Keratinocyte (primary cell): Measurements from ENCODE around the gene ZIC2.

Experiments used
- EZH2 ChIP-seq: IDR thresholded peaks from one replicate; pipeline ENCODE4 v1.6.1; 2012; ENCODE audit warnings: inconsistent platforms, mild to moderate bottlenecking, low read length, moderate library complexity
- TF ChIP-seq, protein P1 (sequence below), 3 experiments: IDR thresholded peaks in 1 of 3; conservative IDR thresholded peaks in 1 of 3; optimal IDR thresholded peaks in 1 of 3; 2 replicates in 2 of 3; 3 replicates in 1 of 3; pipeline versions ENCODE3 to v1.5.1; 2011; ENCODE audit warnings: low read length in 3 of 3, mild to moderate bottlenecking in 3 of 3, moderate library complexity in 2 of 3, control low read depth in 1 of 3, inconsistent platforms in 1 of 3; ENCODE audit not compliant: insufficient read depth in 2 of 3; ENCODE audit errors: extremely low read depth in 1 of 3

DNA sequence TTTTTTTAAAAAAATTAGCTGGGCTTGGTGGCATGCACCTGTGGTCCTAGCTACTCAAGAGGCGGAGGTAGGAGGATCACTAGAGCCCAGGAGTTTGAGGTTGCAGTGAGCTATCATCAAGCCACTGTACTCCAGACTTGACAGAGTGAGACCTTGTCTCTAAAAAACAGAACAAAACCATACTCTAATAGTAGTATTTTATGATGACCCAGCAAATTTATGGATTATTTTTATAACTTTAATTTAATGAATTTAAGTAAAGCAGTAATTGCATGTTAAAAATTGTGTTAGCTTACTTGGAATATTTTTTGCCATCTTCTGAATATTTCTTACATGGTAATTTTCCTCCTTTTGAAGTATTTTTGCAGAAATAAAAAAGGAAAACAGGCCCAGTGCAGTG is 48.3 kb downstream of the ZIC2 start:
- TF ChIP-seq, protein P1, sequence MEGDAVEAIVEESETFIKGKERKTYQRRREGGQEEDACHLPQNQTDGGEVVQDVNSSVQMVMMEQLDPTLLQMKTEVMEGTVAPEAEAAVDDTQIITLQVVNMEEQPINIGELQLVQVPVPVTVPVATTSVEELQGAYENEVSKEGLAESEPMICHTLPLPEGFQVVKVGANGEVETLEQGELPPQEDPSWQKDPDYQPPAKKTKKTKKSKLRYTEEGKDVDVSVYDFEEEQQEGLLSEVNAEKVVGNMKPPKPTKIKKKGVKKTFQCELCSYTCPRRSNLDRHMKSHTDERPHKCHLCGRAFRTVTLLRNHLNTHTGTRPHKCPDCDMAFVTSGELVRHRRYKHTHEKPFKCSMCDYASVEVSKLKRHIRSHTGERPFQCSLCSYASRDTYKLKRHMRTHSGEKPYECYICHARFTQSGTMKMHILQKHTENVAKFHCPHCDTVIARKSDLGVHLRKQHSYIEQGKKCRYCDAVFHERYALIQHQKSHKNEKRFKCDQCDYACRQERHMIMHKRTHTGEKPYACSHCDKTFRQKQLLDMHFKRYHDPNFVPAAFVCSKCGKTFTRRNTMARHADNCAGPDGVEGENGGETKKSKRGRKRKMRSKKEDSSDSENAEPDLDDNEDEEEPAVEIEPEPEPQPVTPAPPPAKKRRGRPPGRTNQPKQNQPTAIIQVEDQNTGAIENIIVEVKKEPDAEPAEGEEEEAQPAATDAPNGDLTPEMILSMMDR (optimal IDR thresholded peaks at IDR 0.05 in 1 of 3, IDR thresholded peaks at IDR 0.05 in 1 of 3, conservative IDR thresholded peaks at IDR 0.05 in 1 of 3; ENCODE audit: extremely low read depth in 1 of 3, insufficient read depth in 2 of 3, low read length in 3 of 3), result no peak
- TF ChIP-seq EZH2, result no peak
